Panc1 (cell line): ENCODE data around the gene PRKCA. TPM values are rescaled to one million over a fixed set of nuclear protein-coding genes. Genes with fewer than 3 reads are reported as not detected.

Experiments used
- ATAC-seq: fragments of 200-7000 bp; cut with Tn5 transposase; 2 replicates; pipeline ENCODE4 v1.9.1; 2020; ENCODE audit warnings: mild to moderate bottlenecking, moderate library complexity
- BruUV-seq: library from RNA; stranded (reverse); fragments of 400-500 nt; replicated peaks from 2 replicates; lab custom pipeline; 2021; lab: Mats Ljungman, UMichigan
- CTCF ChIA-PET: fragments of 300-600 bp; sonication (Branson Sonifier 250); formaldehyde crosslinking; loops from one replicate; lab custom pipeline; 2022; ENCODE audit warnings: antibody characterized with exemption; lab: Charles Lee
- POLR2A ChIA-PET: fragments of 300-600 bp; sonication (Branson Sonifier 250); formaldehyde crosslinking; loops from one replicate; lab custom pipeline; 2022; ENCODE audit warnings: antibody characterized with exemption; lab: Charles Lee
- DNase-seq: peaks from one replicate; pipeline ENCODE4 v3.0.0-alpha.2; 2010; ENCODE audit warnings: low read depth, low spot score
- H3K27ac ChIP-seq: 2 replicates; pipeline ENCODE4 v1.5.1; 2011; ENCODE audit warnings: mild to moderate bottlenecking, low read length, inconsistent platforms
- H3K27me3 ChIP-seq: fragments of 200-500 bp; sonication (Bioruptor generic); 2 replicates; pipeline ENCODE4 v1.6.0; 2014; ENCODE audit warnings: low read length, inconsistent platforms; ENCODE audit not compliant: control insufficient read depth, insufficient read depth
- H3K36me3 ChIP-seq: fragments of 200-500 bp; sonication (Bioruptor generic); 2 replicates; pipeline ENCODE4 v1.5.1; 2014; ENCODE audit warnings: inconsistent platforms, mild to moderate bottlenecking, low read length, moderate library complexity; ENCODE audit not compliant: control insufficient read depth, insufficient read depth
- H3K4me1 ChIP-seq: 2 replicates; pipeline ENCODE4 v1.5.1; 2011; ENCODE audit warnings: inconsistent platforms, mild to moderate bottlenecking, low read length, moderate library complexity; ENCODE audit not compliant: control insufficient read depth, insufficient read depth
- H3K4me3 ChIP-seq, 2 experiments: 2 replicates each; pipeline ENCODE4 v1.5.1; 2011 to 2012; ENCODE audit warnings: low read depth in 2 of 2, low read length in 2 of 2, mild to moderate bottlenecking in 2 of 2, inconsistent platforms in 1 of 2, moderate library complexity in 1 of 2
- H3K9me3 ChIP-seq: fragments of 200-500 bp; sonication (Bioruptor generic); 2 replicates; pipeline ENCODE4 v1.5.1; 2014; ENCODE audit warnings: low read depth, mild to moderate bottlenecking, inconsistent platforms, low read length, moderate library complexity; ENCODE audit not compliant: control insufficient read depth, insufficient read depth
- CTCF ChIP-seq: fragments of 450-650 bp; IDR thresholded peaks from 2 replicates; pipeline ENCODE4 v1.5.1; 2017; ENCODE audit warnings: mild to moderate bottlenecking
- POLR2AphosphoS5 ChIP-seq: IDR thresholded peaks from 2 replicates; pipeline ENCODE4 v1.6.1; 2012; ENCODE audit warnings: mild to moderate bottlenecking, low read depth, low read length, moderate library complexity
- REST ChIP-seq, 2 experiments: IDR thresholded peaks; 2 replicates each; pipeline ENCODE4 v1.6.1; 2011 to 2012; ENCODE audit warnings: low read depth in 2 of 2, control low read depth in 1 of 2, low read length in 1 of 2, mild to moderate bottlenecking in 1 of 2, moderate library complexity in 1 of 2; ENCODE audit not compliant: insufficient read depth in 1 of 2
- SIN3A ChIP-seq: IDR thresholded peaks from 2 replicates; pipeline ENCODE4 v1.6.1; 2012; ENCODE audit warnings: low read depth, mild to moderate bottlenecking, low read length, moderate library complexity, borderline replicate concordance; ENCODE audit not compliant: insufficient read depth
- TCF7L2 ChIP-seq: IDR thresholded peaks from 2 replicates; pipeline ENCODE4 v1.6.1; 2011; ENCODE audit warnings: mild to moderate bottlenecking, low read depth, low read length, inconsistent platforms
- in situ Hi-C: cut with HindIII; loops from 2 replicates; pipeline ENCODE4 v1.10.0; 2016; ENCODE audit warnings: low sequenced_read_pairs, low pct_unique_long_range_greater_than_20kb
- intact Hi-C: fragments of 100-400 bp; cut with micrococcal nuclease; formaldehyde crosslinking; loops from one replicate; pipeline ENCODE4 v1.10.0; 2022; ENCODE audit not compliant: unreplicated experiment
- total RNA-seq: library from RNA; stranded (reverse); gene quantifications from one replicate; pipeline ENCODE4 v1.2.1, GENCODE V29; 2021; ENCODE audit not compliant: unreplicated experiment

Gene PRKCA
- total RNA-seq, 1 experiment from 2014 or later = 53.0 TPM

DNA sequence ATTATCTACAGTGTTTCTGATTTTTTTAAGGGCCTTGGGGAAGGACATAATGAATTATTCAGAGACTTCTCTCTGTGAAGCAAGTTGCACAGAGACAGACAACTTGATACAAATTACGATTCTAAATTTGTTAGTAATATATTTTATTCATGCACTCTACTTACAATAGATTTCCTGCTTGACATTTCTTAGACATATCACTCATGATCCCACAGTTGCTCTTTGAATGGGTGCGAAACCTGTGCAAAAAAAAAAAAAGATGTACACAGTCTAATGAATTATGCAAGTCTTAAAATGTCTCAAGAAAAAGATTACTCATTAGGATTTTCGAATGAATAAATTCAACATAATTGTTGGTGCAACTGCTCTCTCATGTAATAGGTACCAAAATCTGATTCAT lies 254.8 kb downstream of the PRKCA start:
- ATAC-seq (no peak), DNase-seq (no peak)
- no peak for TF ChIP-seq POLR2AphosphoS5
- TF ChIP-seq SIN3A = no peak
- no peak for TF ChIP-seq TCF7L2
- no peak for TF ChIP-seq CTCF
- no peak for TF ChIP-seq REST (IDR thresholded peaks at IDR 0.05; ENCODE audit: insufficient read depth in 1 of 2, low read depth in 2 of 2, low read length in 1 of 2)
- intact Hi-C loops (no loop called here), in situ Hi-C loops (no loop called here)
- Histone ChIP-seq H3K27me3 (no peaks in the 10 kb centered on the region), H3K36me3 (no peaks in the 10 kb centered on the region; the same call in 1 of the 2 replicates), H3K4me1 (peaks cover 10% of the 10 kb centered on the region), H3K27ac (no peak overlapping the region), H3K4me3 (no peak overlapping the region), H3K9me3 (no peaks in the 10 kb centered on the region)
- BruUV-seq = no TSS peak
- CTCF ChIA-PET = no interaction called here
- POLR2A ChIA-PET = no interaction called here

- H3K4me1 ChIP-seq = peaks cover 8% of the 10 kb centered on the region
- in situ Hi-C loops (no loop called here), intact Hi-C loops (no loop called here)
- TF ChIP-seq SIN3A (no peak), TCF7L2 (no peak), CTCF (no peak), REST (IDR thresholded peaks at IDR 0.05; ENCODE audit: insufficient read depth in 1 of 2, low read depth in 2 of 2, low read length in 1 of 2) (no peak), POLR2AphosphoS5 (no peak)
- no TSS peak for BruUV-seq
- ChIA-PET CTCF (no interaction called here), POLR2A (no interaction called here)
- ATAC-seq (no peak), DNase-seq (no peak)
- H3K9me3 ChIP-seq = no peaks in the 10 kb centered on the region
- no peaks in the 10 kb centered on the region for H3K27me3 ChIP-seq
- no peak overlapping the region for H3K27ac ChIP-seq
- H3K4me3 ChIP-seq = no peak overlapping the region
- no peaks in the 10 kb centered on the region; the same call in 1 of the 2 replicates for H3K36me3 ChIP-seq
Observed at GRCh38 chr17:66557886-66558285, 255.5 kb downstream of the PRKCA start.
